Fibroblast of lung (primary cell): ENCODE measurements around the gene PID1.

Experiments
- CTCF ChIP-seq, 2 donors: IDR thresholded peaks in 1 of 2; conservative IDR thresholded peaks in 1 of 2; 1 replicate in 1 of 2; 2 replicates in 1 of 2; pipeline ENCODE4 v1.5.1; 2011 to 2012; ENCODE audit warnings: low read length in 2 of 2, control low read depth in 1 of 2, inconsistent platforms in 1 of 2, low read depth in 1 of 2, mild to moderate bottlenecking in 1 of 2
- EZH2 ChIP-seq: IDR thresholded peaks from 2 replicates; pipeline ENCODE4 v1.5.1; 2012; ENCODE audit warnings: low read length, control low read depth, mild to moderate bottlenecking; ENCODE audit errors: missing control alignments

GRCh38 chr2:229132236-229132635 is 138.9 kb downstream of the PID1 start:
- TF ChIP-seq EZH2: no peak
- no peak for TF ChIP-seq CTCF (conservative IDR thresholded peaks at IDR 0.05 in 1 of 2, IDR thresholded peaks at IDR 0.05 in 1 of 2; ENCODE audit: low read depth in 1 of 2, low read length in 2 of 2)
